Uterus (tissue), 2 donors: ENCODE results near the gene ZGLP1.

Experiments used
- POLR2A ChIP-seq, 2 donors: fragments of 450-650 bp; IDR thresholded peaks; one replicate each; pipeline ENCODE4 v1.6.1; 2016; ENCODE audit warnings: antibody characterized with exemption in 2 of 2, mild to moderate bottlenecking in 1 of 2, moderate library complexity in 1 of 2
- TF ChIP-seq, protein P1 (sequence below), 4 experiments: fragments of 200-600 bp in 2 of 4; fragments of 450-650 bp in 2 of 4; sonication (generic) in 2 of 4; IDR thresholded peaks; one replicate each; pipeline ENCODE4 v1.5.1; 2016 to 2019; ENCODE audit warnings: antibody characterized with exemption in 4 of 4, mild to moderate bottlenecking in 2 of 4, moderate library complexity in 1 of 4

DNA sequence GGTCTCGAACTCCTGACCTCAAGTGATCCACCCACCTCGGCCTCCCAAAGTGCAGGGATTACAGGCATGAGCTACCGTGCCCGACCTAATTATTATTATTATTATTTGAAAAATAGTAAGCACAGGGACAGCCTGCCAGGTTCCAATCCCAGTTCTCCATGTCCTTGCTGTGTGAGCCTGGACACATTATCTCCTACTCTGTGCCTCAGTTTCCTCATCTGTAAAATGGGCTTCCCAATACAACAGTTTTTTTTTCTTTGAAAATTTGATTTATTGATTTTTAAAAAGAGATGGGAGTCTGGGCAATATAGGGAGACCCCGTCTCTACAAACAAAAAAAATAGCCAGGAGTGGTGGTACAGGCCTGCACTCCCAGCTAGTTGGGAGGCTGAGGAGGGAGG lies 3.3 kb downstream of the ZGLP1 start:
- TF ChIP-seq, protein P1, sequence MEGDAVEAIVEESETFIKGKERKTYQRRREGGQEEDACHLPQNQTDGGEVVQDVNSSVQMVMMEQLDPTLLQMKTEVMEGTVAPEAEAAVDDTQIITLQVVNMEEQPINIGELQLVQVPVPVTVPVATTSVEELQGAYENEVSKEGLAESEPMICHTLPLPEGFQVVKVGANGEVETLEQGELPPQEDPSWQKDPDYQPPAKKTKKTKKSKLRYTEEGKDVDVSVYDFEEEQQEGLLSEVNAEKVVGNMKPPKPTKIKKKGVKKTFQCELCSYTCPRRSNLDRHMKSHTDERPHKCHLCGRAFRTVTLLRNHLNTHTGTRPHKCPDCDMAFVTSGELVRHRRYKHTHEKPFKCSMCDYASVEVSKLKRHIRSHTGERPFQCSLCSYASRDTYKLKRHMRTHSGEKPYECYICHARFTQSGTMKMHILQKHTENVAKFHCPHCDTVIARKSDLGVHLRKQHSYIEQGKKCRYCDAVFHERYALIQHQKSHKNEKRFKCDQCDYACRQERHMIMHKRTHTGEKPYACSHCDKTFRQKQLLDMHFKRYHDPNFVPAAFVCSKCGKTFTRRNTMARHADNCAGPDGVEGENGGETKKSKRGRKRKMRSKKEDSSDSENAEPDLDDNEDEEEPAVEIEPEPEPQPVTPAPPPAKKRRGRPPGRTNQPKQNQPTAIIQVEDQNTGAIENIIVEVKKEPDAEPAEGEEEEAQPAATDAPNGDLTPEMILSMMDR (IDR thresholded peaks at IDR 0.05) = no peak
- no peak for TF ChIP-seq POLR2A (IDR thresholded peaks at IDR 0.05)
